ES-I3 (cell line): ENCODE data around the gene NKAP.
"Not testable (repeated sequence)": the region's sequence is repeated elsewhere in the genome, so short reads cannot be mapped to it uniquely, and the experiment has no call there.

Experiments used
- H3K36me3 ChIP-seq: 2 replicates; pipeline ENCODE4 v1.6.1; 2013; ENCODE audit warnings: mild to moderate bottlenecking, low read length, control low read depth, moderate library complexity; ENCODE audit not compliant: insufficient read depth
- H3K4me1 ChIP-seq: 2 replicates; pipeline ENCODE4 v1.6.1; 2013; ENCODE audit warnings: mild to moderate bottlenecking, control low read depth, low read length; ENCODE audit not compliant: insufficient read depth
- H3K9ac ChIP-seq: 2 replicates; pipeline ENCODE4 v1.6.1; 2013; ENCODE audit warnings: low read depth, mild to moderate bottlenecking, low read length, moderate library complexity
- H3K9me3 ChIP-seq: 2 replicates; pipeline ENCODE4 v1.6.1; 2013; ENCODE audit warnings: mild to moderate bottlenecking, low read length, moderate library complexity; ENCODE audit not compliant: control insufficient read depth, insufficient read depth

The NKAP gene

GRCh38 chrX:119955807-119956570 lies 12.4 kb upstream of the NKAP start:
- H3K36me3 ChIP-seq, H3K9ac ChIP-seq, H3K4me1 ChIP-seq, H3K9me3 ChIP-seq: not testable (repeated sequence)

DNA sequence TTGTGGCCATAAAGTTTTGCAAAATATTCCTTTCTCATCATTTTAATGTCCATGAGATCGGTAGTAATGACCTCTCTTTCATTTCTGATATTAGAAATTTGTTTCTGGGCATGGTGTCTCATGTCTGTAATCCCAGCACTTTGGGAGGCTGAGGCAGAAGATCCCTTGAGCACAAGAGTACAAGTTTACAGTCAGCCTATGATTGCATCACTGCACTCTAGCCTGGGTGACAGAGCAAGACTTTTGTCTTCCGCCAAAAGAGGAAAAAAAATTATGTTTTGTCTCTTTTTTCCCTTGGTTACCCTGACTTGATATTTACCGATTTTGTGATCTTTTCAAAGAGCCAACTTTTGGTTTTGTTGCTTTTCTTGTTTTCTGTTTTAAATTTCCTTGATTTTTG lies 10.8 kb upstream of the NKAP start:
- no peaks in the 10 kb centered on the region for H3K4me1 ChIP-seq
- H3K9me3 ChIP-seq: no peaks in the 10 kb centered on the region
- H3K9ac ChIP-seq: no peak overlapping the region
- H3K36me3 ChIP-seq: no peaks in the 10 kb centered on the region

DNA sequence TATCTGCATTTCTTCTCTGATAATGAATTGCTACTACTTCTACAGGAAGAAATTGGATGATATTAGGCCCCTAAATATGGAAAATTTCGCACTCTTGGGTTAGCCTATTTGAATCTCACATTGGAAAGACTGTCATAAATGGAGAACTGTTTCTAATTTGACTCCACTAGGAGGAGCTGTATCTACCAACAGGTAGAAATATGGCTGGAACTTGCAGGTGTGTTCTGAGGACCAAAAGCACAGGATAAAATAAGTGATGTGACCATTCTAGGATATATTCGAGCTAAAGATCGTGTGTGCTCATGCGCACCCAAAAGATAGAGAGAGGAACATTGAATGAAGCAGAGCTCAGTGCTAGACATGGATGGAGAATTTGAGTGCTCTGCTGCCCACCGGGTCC lies 4.8 kb upstream of the NKAP start:
- no peaks in the 10 kb centered on the region for H3K4me1 ChIP-seq
- H3K36me3 ChIP-seq: no peaks in the 10 kb centered on the region
- no peak overlapping the region for H3K9ac ChIP-seq
- H3K9me3 ChIP-seq: no peaks in the 10 kb centered on the region

- no peaks in the 10 kb centered on the region for H3K4me1 ChIP-seq
- H3K36me3 ChIP-seq: no peaks in the 10 kb centered on the region
- no peaks in the 10 kb centered on the region for H3K9me3 ChIP-seq
- H3K9ac ChIP-seq: no peak overlapping the region
Observed at GRCh38 chrX:119945481-119945880, 1.9 kb upstream of the NKAP start.

GRCh38 chrX:119942831-119943184 lies 743 bp downstream of the NKAP start:
- no peaks in the 10 kb centered on the region for H3K4me1 ChIP-seq
- H3K9me3 ChIP-seq: no peaks in the 10 kb centered on the region
- no peaks in the 10 kb centered on the region for H3K36me3 ChIP-seq
- H3K9ac ChIP-seq: peak overlapping the region; percentile 46

DNA sequence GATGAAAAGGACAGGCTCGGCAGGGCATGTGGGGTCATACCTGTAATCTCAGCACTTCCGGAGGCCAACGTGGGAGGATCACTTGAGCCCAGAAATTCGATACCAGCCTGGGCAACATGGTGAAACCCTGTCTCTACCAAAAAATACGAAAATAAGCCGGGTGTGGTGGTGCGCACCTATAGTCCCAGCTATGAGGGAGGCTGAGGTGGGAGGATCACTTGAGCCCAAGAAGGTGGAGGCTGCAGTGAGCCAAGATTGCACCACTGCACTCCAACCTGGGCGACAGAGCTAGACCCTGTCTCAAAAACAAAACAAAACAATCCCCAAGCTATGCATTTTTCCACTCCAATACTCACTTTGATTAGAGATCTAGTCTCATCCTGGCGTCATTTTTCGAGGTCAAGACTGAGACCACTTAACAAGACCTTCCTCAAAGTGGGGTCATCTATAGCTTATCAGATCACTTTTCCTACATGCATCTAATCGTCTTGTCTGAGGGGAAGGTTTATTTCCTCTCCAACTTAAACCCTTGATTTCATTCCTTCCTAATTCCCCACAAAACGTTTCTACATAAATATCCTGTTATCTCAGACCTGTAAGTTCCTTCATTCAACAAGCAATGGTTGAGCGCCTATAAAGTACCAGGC lies 1.3 kb downstream of the NKAP start:
- peak overlapping the region; percentile 46 for H3K9ac ChIP-seq
- no peaks in the 10 kb centered on the region for H3K4me1 ChIP-seq
- no peaks in the 10 kb centered on the region for H3K36me3 ChIP-seq
- no peaks in the 10 kb centered on the region for H3K9me3 ChIP-seq

DNA sequence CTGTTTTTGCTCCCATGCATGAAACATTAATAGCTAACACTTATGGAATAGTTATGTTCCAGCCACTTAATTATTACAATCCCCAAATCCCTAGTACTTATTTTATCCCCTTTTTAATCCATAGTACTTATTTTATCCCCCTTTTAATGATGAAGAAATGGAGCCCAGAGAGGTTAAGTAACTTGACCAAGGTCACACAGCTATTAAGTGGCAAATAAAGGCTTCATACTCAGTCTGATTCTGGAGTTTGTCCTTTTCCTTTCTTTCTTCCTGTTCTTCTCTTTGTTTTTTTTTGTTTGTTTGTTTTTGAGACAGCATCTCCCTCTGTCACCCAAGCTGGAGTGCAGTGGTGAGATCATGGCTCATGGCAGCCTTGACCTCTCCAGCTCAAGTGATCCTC lies 2.2 kb downstream of the NKAP start:
- no peaks in the 10 kb centered on the region for H3K4me1 ChIP-seq
- H3K36me3 ChIP-seq: no peaks in the 10 kb centered on the region
- no peaks in the 10 kb centered on the region for H3K9me3 ChIP-seq
- H3K9ac ChIP-seq: no peak overlapping the region

DNA sequence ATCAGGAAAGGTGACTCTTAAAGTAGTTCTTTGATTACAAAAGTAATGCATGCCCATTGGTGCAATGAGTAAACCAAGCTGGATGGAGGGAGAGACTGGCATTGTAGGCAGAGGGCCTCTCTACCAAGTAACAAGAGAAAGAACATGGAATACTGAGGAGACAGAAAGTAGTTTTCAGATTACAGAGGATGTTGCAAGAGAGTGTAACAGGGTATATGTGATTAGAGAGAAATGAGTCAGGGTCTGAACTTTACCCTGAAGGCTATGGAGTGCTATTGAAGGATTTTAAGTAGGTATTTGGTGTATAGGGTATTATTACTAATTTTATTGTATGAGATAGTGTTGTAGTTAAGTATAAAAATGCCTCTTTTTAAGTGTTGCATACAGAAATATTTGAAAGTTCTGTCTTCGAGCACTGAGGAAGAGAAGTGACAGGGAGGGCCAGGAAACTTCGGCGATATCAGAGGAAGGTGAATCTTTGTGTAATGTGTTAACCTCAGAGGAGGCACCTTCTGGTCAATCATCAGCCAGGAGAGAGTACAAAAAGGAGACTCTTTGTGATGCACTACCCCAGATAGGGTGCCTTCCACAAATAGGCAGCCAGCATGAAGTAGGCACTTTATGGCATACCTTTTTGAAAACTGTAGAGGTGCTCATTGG lies 8.2 kb downstream of the NKAP start:
- H3K4me1 ChIP-seq: no peaks in the 10 kb centered on the region
- no peak overlapping the region for H3K9ac ChIP-seq
- H3K36me3 ChIP-seq: peaks cover 4% of the 10 kb centered on the region
- no peaks in the 10 kb centered on the region for H3K9me3 ChIP-seq

DNA sequence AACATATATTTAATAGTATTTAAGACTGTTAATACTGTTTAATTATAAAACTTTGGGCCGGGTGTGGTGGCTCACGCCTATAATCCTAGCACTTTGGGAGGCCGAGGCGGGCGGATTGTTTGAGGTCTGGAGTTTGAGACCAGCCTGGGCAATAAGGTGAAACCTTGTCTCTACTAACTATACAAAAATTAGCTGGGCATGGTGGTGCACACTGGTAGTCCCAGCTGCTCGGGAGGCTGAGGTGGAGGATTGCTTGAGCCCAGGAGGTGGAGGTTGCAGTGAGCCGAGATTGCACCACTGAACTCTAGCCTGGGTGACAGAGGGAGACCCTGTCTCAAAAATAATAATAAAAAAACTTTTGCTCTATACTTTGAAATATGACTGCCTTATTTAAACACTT lies 21.2 kb downstream of the NKAP start:
- H3K9me3 ChIP-seq, H3K4me1 ChIP-seq, H3K36me3 ChIP-seq, H3K9ac ChIP-seq: not testable (repeated sequence)

GRCh38 chrX:119919835-119920585 lies 23.5 kb downstream of the NKAP start:
- no peaks in the 10 kb centered on the region for H3K9me3 ChIP-seq

DNA sequence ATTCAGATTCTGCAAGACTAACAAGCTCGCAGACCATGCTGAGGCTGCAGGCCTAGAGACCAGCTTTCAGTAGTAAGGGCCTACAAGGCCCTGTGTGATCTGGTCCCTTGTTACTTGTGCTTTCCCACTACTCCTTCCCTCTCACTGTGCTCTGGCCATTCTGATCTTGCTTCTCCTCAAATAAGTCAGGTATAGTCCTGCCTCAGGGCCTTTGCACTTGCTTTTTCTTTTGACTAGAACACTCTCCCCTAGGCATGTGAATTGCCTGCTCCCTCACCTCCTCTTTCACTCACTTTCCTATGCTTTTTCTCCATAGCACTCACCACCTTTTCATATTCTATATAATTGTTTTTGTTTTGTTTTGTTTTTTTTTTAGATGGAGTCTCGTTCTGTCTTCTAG lies 25.7 kb downstream of the NKAP start:
- Histone ChIP-seq H3K4me1 (no peaks in the 10 kb centered on the region), H3K9ac (no peak overlapping the region), H3K36me3 (no peaks in the 10 kb centered on the region), H3K9me3 (no peaks in the 10 kb centered on the region)

More at GRCh38 chrX:119919835-119920585, 23.5 kb downstream of the NKAP start:
- H3K9ac ChIP-seq: no peak overlapping the region
- no peaks in the 10 kb centered on the region for H3K4me1 ChIP-seq
- no peaks in the 10 kb centered on the region for H3K36me3 ChIP-seq

DNA sequence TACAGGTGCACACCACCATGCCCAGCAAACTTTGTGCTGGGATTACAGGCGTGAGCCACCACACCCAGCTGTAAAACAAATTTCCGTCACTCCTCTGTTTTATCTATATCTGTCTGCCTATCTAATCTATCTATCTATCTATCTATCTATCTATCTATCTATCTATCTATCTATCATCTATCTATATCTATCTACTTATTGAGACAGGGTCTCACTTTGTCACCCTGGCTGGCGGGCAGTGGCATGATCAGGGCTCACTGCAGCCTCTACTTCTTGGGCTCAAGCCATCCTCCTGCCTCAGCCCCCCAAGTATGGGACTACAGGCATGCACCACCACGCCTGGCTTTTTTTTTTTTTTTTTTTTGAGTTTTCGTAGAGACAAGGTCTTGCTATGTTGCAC lies 27.2 kb downstream of the NKAP start:
- H3K36me3 ChIP-seq: no peaks in the 10 kb centered on the region
- no peaks in the 10 kb centered on the region for H3K4me1 ChIP-seq
- no peak overlapping the region for H3K9ac ChIP-seq
- H3K9me3 ChIP-seq: no peaks in the 10 kb centered on the region

GRCh38 chrX:119900976-119901375 lies 42.6 kb downstream of the NKAP start:
- no peaks in the 10 kb centered on the region for H3K9me3 ChIP-seq
- H3K9ac ChIP-seq: no peak overlapping the region
- no peaks in the 10 kb centered on the region for H3K36me3 ChIP-seq
- peaks cover 7% of the 10 kb centered on the region; the same call in 1 of the 2 replicates for H3K4me1 ChIP-seq

DNA sequence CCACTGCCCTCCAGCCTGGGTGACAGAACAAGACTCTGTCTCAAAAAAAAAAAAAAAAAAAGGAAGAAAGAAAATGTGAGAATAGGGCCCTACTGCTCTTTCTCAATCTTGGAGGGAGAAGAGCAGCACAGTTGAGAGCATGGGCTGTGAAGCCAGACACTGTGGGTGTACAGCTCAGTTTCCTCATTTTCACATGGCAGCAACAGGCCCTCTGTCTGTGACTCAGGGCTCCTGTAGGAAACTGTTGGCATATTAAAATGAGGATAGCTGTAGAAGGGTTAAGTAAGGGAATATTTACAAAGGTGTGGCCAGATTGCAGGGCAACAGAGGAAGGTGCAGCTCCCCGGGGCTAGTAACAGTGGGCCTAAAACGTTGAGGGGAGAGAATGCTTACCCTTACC lies 44.4 kb downstream of the NKAP start:
- no peak overlapping the region for H3K9ac ChIP-seq
- H3K4me1 ChIP-seq: peaks cover 11% of the 10 kb centered on the region; the same call in 1 of the 2 replicates
- H3K36me3 ChIP-seq: no peaks in the 10 kb centered on the region
- no peaks in the 10 kb centered on the region for H3K9me3 ChIP-seq
